SK-N-SH treated with all-trans-retinoic acid at 6 μM for 48 hours (cell line): ENCODE data around the gene PLA2G2F.

Experiments used
- SNAI2 ChIP-seq: fragments of 250-450 bp; sonication (Bioruptor Pico); IDR thresholded peaks from 2 replicates; pipeline ENCODE4 v1.5.0; 2020; ENCODE audit warnings: mild to moderate bottlenecking, moderate library complexity
- TOX ChIP-seq: fragments of 250-450 bp; sonication (Bioruptor Pico); IDR thresholded peaks from 2 replicates; pipeline ENCODE4 v1.8.0; 2021; ENCODE audit warnings: mild to moderate bottlenecking, moderate library complexity, borderline replicate concordance
- ZNF565 ChIP-seq: fragments of 450-650 bp; formaldehyde crosslinking; conservative IDR thresholded peaks from 2 replicates; pipeline ENCODE4 v1.5.0; 2020; ENCODE audit warnings: low read depth, mild to moderate bottlenecking, moderate library complexity
- TF ChIP-seq, protein P1 (sequence below): fragments of 250-450 bp; sonication (Bioruptor Pico); IDR thresholded peaks from 2 replicates; pipeline ENCODE4 v1.8.0; 2020; ENCODE audit warnings: mild to moderate bottlenecking, moderate library complexity, borderline replicate concordance

DNA sequence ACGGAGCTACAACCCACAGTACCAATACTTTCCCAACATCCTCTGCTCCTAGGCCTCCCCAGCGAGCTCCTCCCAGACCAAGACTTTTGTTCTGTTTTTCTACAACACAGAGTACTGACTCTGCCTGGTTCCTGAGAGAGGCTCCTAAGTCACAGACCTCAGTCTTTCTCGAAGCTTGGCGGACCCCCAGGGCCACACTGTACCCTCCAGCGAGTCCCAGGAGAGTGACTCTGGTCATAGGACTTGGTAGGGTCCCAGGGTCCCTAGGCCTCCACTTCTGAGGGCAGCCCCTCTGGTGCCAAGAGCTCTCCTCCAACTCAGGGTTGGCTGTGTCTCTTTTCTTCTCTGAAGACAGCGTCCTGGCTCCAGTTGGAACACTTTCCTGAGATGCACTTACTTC is 48.5 kb upstream of the PLA2G2F start:
- no peak for TF ChIP-seq TOX (CRISPR knock-in tag)
- TF ChIP-seq ZNF565 (CRISPR knock-in tag), result no peak
- TF ChIP-seq, protein P1, sequence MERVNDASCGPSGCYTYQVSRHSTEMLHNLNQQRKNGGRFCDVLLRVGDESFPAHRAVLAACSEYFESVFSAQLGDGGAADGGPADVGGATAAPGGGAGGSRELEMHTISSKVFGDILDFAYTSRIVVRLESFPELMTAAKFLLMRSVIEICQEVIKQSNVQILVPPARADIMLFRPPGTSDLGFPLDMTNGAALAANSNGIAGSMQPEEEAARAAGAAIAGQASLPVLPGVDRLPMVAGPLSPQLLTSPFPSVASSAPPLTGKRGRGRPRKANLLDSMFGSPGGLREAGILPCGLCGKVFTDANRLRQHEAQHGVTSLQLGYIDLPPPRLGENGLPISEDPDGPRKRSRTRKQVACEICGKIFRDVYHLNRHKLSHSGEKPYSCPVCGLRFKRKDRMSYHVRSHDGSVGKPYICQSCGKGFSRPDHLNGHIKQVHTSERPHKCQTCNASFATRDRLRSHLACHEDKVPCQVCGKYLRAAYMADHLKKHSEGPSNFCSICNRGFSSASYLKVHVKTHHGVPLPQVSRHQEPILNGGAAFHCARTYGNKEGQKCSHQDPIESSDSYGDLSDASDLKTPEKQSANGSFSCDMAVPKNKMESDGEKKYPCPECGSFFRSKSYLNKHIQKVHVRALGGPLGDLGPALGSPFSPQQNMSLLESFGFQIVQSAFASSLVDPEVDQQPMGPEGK (CRISPR knock-in tag), result no peak
- no peak for TF ChIP-seq SNAI2
